GM23338 (cell line): ENCODE data around the gene IFITM10.

Experiments
- CREB1 ChIP-seq: fragments of 250-450 bp; sonication (Bioruptor Pico); IDR thresholded peaks from 2 replicates; pipeline ENCODE4 v1.5.0; 2020; ENCODE audit warnings: low read depth, mild to moderate bottlenecking, moderate library complexity
- EZH2 ChIP-seq: fragments of 200-600 bp; sonication (generic); IDR thresholded peaks from one replicate; pipeline ENCODE4 v1.8.0; 2017; ENCODE audit warnings: antibody characterized with exemption, mild to moderate bottlenecking, low read depth; ENCODE audit not compliant: unreplicated experiment
- EZH2phosphoT487 ChIP-seq: fragments of 200-600 bp; sonication (generic); IDR thresholded peaks from one replicate; pipeline ENCODE4 v1.8.1; 2018; ENCODE audit warnings: antibody characterized with exemption; ENCODE audit not compliant: unreplicated experiment
- JUNB ChIP-seq: IDR thresholded peaks from one replicate; pipeline ENCODE4 v1.6.1; 2016; ENCODE audit warnings: antibody characterized with exemption; ENCODE audit not compliant: unreplicated experiment
- POLR2AphosphoS5 ChIP-seq: IDR thresholded peaks from 2 replicates; pipeline ENCODE4 v1.6.1; 2016; ENCODE audit warnings: antibody characterized with exemption, low read depth
- STAT1 ChIP-seq: IDR thresholded peaks from one replicate; pipeline ENCODE4 v1.6.1; 2016; ENCODE audit warnings: antibody characterized with exemption; ENCODE audit not compliant: unreplicated experiment
- ZNF331 ChIP-seq: fragments of 250-450 bp; sonication (Bioruptor Pico); IDR thresholded peaks from 2 replicates; pipeline ENCODE4 v1.5.0; 2020; ENCODE audit warnings: low read depth, mild to moderate bottlenecking, moderate library complexity
- TF ChIP-seq, protein P1 (sequence below), 2 experiments: fragments of 200-600 bp in 1 of 2; sonication (generic) in 1 of 2; conservative IDR thresholded peaks; 2 replicates each; pipeline versions ENCODE4 v1.5.1 to v1.6.1; 2016 to 2017; ENCODE audit warnings: antibody characterized with exemption in 2 of 2, low read depth in 2 of 2, mild to moderate bottlenecking in 2 of 2, moderate library complexity in 1 of 2
- TF ChIP-seq, protein P2 (sequence below): IDR thresholded peaks from one replicate; pipeline ENCODE4 v1.6.1; 2018; ENCODE audit warnings: antibody characterized with exemption; ENCODE audit not compliant: unreplicated experiment
- TF ChIP-seq, protein P3 (sequence below): IDR thresholded peaks from 2 replicates; pipeline ENCODE4 v1.6.1; 2016; ENCODE audit warnings: antibody characterized with exemption
- TF ChIP-seq, protein P4 (sequence below): fragments of 250-450 bp; sonication (Bioruptor Pico); IDR thresholded peaks from 2 replicates; pipeline ENCODE4 v1.5.0; 2020; ENCODE audit warnings: mild to moderate bottlenecking, moderate library complexity

DNA sequence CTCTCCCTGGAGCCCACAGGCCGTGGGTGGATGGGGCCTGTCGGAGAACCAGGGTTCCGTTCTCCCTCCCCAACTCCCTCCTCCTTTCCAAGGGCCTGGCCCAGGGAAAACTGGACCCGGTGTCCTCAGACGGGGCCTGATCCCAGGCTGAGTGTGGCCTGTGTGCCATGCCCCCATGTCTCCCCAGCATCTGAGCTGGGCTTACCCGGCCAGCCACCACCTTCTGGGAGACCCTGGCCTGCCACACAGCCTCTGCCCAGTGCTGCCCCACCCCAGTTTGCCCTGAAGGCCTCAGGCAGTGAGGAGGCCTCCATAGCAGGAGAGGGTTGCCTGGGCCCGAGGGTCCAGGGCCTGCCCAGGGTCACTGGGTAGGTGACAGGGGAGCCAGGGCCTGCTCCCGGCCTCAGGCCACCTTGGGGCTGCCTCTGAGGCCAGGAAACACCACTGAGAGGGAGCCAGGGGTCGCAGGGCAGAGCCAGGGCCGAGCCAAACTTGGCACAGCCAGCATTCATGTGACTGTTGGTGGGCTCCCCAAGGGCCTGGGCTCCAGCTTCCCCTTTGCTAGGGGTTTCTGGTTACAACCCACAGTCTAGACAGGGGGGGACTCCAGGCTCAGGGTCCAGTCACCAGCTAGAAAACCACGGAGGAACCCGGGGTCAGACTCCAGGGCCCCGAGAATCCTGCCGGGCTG is 590 bp upstream of the IFITM10 start:
- TF ChIP-seq POLR2AphosphoS5 (no peak), EZH2 (no peak), CREB1 (CRISPR knock-in tag) (no peak), STAT1 (no peak), JUNB (no peak), ZNF331 (CRISPR knock-in tag) (no peak), EZH2phosphoT487 (no peak)
- TF ChIP-seq, protein P1, sequence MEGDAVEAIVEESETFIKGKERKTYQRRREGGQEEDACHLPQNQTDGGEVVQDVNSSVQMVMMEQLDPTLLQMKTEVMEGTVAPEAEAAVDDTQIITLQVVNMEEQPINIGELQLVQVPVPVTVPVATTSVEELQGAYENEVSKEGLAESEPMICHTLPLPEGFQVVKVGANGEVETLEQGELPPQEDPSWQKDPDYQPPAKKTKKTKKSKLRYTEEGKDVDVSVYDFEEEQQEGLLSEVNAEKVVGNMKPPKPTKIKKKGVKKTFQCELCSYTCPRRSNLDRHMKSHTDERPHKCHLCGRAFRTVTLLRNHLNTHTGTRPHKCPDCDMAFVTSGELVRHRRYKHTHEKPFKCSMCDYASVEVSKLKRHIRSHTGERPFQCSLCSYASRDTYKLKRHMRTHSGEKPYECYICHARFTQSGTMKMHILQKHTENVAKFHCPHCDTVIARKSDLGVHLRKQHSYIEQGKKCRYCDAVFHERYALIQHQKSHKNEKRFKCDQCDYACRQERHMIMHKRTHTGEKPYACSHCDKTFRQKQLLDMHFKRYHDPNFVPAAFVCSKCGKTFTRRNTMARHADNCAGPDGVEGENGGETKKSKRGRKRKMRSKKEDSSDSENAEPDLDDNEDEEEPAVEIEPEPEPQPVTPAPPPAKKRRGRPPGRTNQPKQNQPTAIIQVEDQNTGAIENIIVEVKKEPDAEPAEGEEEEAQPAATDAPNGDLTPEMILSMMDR (conservative IDR thresholded peaks at IDR 0.05; ENCODE audit: low read depth in 2 of 2) = no peak
- TF ChIP-seq, protein P2, sequence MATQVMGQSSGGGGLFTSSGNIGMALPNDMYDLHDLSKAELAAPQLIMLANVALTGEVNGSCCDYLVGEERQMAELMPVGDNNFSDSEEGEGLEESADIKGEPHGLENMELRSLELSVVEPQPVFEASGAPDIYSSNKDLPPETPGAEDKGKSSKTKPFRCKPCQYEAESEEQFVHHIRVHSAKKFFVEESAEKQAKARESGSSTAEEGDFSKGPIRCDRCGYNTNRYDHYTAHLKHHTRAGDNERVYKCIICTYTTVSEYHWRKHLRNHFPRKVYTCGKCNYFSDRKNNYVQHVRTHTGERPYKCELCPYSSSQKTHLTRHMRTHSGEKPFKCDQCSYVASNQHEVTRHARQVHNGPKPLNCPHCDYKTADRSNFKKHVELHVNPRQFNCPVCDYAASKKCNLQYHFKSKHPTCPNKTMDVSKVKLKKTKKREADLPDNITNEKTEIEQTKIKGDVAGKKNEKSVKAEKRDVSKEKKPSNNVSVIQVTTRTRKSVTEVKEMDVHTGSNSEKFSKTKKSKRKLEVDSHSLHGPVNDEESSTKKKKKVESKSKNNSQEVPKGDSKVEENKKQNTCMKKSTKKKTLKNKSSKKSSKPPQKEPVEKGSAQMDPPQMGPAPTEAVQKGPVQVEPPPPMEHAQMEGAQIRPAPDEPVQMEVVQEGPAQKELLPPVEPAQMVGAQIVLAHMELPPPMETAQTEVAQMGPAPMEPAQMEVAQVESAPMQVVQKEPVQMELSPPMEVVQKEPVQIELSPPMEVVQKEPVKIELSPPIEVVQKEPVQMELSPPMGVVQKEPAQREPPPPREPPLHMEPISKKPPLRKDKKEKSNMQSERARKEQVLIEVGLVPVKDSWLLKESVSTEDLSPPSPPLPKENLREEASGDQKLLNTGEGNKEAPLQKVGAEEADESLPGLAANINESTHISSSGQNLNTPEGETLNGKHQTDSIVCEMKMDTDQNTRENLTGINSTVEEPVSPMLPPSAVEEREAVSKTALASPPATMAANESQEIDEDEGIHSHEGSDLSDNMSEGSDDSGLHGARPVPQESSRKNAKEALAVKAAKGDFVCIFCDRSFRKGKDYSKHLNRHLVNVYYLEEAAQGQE = no peak
- TF ChIP-seq, protein P3, sequence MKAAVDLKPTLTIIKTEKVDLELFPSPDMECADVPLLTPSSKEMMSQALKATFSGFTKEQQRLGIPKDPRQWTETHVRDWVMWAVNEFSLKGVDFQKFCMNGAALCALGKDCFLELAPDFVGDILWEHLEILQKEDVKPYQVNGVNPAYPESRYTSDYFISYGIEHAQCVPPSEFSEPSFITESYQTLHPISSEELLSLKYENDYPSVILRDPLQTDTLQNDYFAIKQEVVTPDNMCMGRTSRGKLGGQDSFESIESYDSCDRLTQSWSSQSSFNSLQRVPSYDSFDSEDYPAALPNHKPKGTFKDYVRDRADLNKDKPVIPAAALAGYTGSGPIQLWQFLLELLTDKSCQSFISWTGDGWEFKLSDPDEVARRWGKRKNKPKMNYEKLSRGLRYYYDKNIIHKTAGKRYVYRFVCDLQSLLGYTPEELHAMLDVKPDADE = no peak
- TF ChIP-seq, protein P4, sequence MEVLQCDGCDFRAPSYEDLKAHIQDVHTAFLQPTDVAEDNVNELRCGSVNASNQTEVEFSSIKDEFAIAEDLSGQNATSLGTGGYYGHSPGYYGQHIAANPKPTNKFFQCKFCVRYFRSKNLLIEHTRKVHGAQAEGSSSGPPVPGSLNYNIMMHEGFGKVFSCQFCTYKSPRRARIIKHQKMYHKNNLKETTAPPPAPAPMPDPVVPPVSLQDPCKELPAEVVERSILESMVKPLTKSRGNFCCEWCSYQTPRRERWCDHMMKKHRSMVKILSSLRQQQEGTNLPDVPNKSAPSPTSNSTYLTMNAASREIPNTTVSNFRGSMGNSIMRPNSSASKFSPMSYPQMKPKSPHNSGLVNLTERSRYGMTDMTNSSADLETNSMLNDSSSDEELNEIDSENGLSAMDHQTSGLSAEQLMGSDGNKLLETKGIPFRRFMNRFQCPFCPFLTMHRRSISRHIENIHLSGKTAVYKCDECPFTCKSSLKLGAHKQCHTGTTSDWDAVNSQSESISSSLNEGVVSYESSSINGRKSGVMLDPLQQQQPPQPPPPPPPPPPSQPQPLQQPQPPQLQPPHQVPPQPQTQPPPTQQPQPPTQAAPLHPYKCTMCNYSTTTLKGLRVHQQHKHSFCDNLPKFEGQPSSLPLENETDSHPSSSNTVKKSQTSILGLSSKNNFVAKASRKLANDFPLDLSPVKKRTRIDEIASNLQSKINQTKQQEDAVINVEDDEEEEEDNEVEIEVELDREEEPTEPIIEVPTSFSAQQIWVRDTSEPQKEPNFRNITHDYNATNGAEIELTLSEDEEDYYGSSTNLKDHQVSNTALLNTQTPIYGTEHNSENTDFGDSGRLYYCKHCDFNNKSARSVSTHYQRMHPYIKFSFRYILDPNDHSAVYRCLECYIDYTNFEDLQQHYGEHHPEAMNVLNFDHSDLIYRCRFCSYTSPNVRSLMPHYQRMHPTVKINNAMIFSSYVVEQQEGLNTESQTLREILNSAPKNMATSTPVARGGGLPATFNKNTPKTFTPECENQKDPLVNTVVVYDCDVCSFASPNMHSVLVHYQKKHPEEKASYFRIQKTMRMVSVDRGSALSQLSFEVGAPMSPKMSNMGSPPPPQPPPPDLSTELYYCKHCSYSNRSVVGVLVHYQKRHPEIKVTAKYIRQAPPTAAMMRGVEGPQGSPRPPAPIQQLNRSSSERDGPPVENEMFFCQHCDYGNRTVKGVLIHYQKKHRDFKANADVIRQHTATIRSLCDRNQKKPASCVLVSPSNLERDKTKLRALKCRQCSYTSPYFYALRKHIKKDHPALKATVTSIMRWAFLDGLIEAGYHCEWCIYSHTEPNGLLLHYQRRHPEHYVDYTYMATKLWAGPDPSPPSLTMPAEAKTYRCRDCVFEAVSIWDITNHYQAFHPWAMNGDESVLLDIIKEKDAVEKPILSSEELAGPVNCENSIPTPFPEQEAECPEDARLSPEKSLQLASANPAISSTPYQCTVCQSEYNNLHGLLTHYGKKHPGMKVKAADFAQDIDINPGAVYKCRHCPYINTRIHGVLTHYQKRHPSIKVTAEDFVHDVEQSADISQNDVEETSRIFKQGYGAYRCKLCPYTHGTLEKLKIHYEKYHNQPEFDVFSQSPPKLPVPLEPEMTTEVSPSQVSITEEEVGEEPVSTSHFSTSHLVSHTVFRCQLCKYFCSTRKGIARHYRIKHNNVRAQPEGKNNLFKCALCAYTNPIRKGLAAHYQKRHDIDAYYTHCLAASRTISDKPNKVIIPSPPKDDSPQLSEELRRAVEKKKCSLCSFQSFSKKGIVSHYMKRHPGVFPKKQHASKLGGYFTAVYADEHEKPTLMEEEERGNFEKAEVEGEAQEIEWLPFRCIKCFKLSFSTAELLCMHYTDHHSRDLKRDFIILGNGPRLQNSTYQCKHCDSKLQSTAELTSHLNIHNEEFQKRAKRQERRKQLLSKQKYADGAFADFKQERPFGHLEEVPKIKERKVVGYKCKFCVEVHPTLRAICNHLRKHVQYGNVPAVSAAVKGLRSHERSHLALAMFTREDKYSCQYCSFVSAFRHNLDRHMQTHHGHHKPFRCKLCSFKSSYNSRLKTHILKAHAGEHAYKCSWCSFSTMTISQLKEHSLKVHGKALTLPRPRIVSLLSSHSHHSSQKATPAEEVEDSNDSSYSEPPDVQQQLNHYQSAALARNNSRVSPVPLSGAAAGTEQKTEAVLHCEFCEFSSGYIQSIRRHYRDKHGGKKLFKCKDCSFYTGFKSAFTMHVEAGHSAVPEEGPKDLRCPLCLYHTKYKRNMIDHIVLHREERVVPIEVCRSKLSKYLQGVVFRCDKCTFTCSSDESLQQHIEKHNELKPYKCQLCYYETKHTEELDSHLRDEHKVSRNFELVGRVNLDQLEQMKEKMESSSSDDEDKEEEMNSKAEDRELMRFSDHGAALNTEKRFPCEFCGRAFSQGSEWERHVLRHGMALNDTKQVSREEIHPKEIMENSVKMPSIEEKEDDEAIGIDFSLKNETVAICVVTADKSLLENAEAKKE = no peak
